Stimulated activated effector memory CD8-positive, alpha-beta T cell treated with anti-CD3 and anti-CD28 coated beads, Interleukin-12 subunit alpha, Interleukin-12 subunit beta, amount 100 ng/mL, for 72 hours (primary cell): Measurements from ENCODE around the gene TNS1.
"Not testable (repeated sequence)": the region's sequence is repeated elsewhere in the genome, so short reads cannot be mapped to it uniquely, and the experiment has no call there.

ENCODE experiments used
- ATAC-seq: fragments of 150-1000 bp; cut with Tn5 transposase; 2 replicates; pipeline ENCODE4 v1.10.0; 2021
- DNase-seq, 2 donors: peaks; one replicate each; pipeline ENCODE4 v3.0.0; 2021 to 2022; ENCODE audit warnings: low spot score in 2 of 2
- H3K27ac Mint-ChIP-seq: one replicate; pipeline ENCODE4 v1.8.0; 2022; ENCODE audit warnings: mild to moderate bottlenecking, mixed read lengths
- H3K36me3 Mint-ChIP-seq: one replicate; pipeline ENCODE4 v1.8.0; 2022; ENCODE audit warnings: mild to moderate bottlenecking, mixed read lengths
- H3K4me1 Mint-ChIP-seq: one replicate; pipeline ENCODE4 v1.8.0; 2022; ENCODE audit warnings: mixed read lengths
- H3K4me3 Mint-ChIP-seq: one replicate; pipeline ENCODE4 v1.8.0; 2022; ENCODE audit warnings: mild to moderate bottlenecking, mixed read lengths
- H3K9me3 Mint-ChIP-seq: one replicate; pipeline ENCODE4 v1.8.0; 2022; ENCODE audit warnings: mixed read lengths

Gene TNS1

DNA sequence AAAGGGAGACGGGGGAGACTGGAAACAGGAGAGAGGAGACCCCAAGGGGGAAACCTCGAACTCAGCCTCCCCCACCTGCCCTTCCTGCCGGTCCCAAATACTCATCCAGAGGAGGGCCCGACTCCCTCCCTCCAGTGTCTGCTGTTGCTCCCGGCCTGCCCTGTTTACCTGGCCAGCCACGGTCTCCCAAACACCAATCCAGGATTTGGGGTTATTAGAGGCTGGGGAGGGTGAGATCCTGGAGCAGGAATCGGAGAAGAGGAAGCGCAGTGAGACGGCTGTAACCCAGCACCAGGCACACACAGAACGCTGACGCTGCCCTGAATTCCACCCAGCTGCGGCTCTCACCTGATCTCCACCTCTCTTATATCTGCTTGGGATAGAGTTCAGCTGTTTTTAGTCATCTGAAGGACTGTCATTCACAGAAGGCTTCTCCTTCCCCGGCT lies 213.0 kb downstream of the TNS1 start:
- H3K27ac Mint-ChIP-seq, result peak overlapping the region; percentile 50
- H3K36me3 Mint-ChIP-seq, result no peaks in the 10 kb centered on the region
- H3K4me3 Mint-ChIP-seq, result peak overlapping the region; percentile 68
- no peak for DNase-seq
- H3K4me1 Mint-ChIP-seq, result peaks cover 24% of the 10 kb centered on the region
- no peaks in the 10 kb centered on the region for H3K9me3 Mint-ChIP-seq
- no peak for ATAC-seq

DNA sequence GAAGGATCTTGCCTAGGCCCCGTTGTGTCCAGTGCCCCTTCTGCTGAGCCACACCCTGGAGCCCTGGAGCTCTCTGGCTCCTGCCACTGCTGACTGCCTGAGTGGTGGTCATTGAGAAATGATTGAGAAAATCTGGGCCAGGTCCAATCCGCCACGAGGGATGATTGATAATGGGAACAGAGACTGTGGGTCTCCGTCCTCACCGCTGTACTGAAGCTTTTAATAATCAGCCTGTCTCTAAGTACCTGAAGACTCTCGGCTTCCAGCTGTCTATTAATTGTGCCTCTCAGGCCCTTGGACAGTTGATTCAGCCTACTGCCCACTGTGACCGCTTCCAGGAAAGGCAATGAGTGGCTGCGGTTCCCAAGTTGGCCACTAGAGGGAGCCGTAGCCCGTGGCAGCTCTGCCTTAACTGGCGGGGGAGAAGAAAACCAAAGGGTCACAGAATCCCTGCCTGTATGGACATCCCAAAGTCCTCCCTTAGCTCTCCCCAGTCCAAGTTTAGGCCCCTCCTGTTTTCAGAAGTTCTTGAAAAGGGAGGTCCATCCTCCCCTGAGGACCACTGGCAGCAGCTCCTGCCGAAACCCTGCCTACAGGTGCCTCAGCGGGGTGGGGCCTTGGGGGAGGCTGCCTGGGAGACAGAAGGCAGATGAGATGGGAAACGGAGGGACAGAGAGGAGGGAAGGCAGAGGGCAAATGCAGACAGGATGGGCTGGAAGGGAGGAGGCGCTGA lies 213.6 kb downstream of the TNS1 start:
- peak; percentile 79 to 89 for DNase-seq
- H3K4me3 Mint-ChIP-seq, result peak overlapping the region; percentile 68
- H3K9me3 Mint-ChIP-seq, result no peaks in the 10 kb centered on the region
- no peaks in the 10 kb centered on the region for H3K36me3 Mint-ChIP-seq
- ATAC-seq, result peak; percentile 41
- peak overlapping the region; percentile 50 for H3K27ac Mint-ChIP-seq
- peaks cover 24% of the 10 kb centered on the region for H3K4me1 Mint-ChIP-seq

GRCh38 chr2:217788669-217789002 lies 214.2 kb downstream of the TNS1 start:
- H3K27ac Mint-ChIP-seq, result no peak overlapping the region
- H3K4me1 Mint-ChIP-seq, result peaks cover 24% of the 10 kb centered on the region
- H3K4me3 Mint-ChIP-seq, result peak overlapping the region; percentile 68
- no peaks in the 10 kb centered on the region for H3K9me3 Mint-ChIP-seq
- DNase-seq (peak in 1 of 2 donors; percentile 48), ATAC-seq (no peak)
- H3K36me3 Mint-ChIP-seq, result no peaks in the 10 kb centered on the region

- ATAC-seq, result no peak
- Mint-ChIP-seq H3K27ac (no peak overlapping the region), H3K4me3 (no peak overlapping the region), H3K4me1 (peaks cover 24% of the 10 kb centered on the region), H3K9me3 (peaks cover 4% of the 10 kb centered on the region), H3K36me3 (no peaks in the 10 kb centered on the region)
- peak in 1 of 2 donors; percentile 43 for DNase-seq
Measured at GRCh38 chr2:217787160-217787877, 215.5 kb downstream of the TNS1 start.

DNA sequence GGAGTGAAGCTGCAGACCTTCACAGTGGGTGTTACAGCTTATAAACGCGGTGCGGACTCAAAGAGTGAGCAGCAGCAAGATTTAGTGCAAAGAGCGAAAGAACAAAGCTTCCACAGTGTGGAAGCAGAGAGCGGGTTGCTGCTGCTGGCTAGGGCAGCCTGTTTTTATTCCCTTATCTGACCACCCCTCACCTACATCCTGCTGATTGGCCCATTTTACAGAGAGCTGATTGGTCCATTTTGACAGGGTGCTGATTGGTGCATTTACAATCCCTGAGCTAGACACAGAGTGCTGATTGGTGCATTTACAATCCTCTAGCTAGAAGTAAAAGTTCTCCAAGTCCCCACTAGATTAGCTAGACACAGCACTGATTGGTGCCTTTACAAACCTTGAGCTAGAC lies 216.2 kb downstream of the TNS1 start:
- not testable (repeated sequence) for H3K27ac Mint-ChIP-seq, H3K9me3 Mint-ChIP-seq, H3K4me3 Mint-ChIP-seq, ATAC-seq, DNase-seq, H3K36me3 Mint-ChIP-seq
- H3K4me1 Mint-ChIP-seq, result peaks cover 24% of the 10 kb centered on the region

GRCh38 chr2:217785544-217786045 lies 217.2 kb downstream of the TNS1 start:
- H3K4me3 Mint-ChIP-seq, result no peak overlapping the region
- no peak overlapping the region for H3K27ac Mint-ChIP-seq
- H3K36me3 Mint-ChIP-seq, result no peaks in the 10 kb centered on the region
- H3K4me1 Mint-ChIP-seq, result peaks cover 20% of the 10 kb centered on the region
- ATAC-seq (peak; percentile 72), DNase-seq (peak; percentile 75 to 88)
- H3K9me3 Mint-ChIP-seq, result peaks cover 4% of the 10 kb centered on the region

GRCh38 chr2:217784996-217785543 lies 217.7 kb downstream of the TNS1 start:
- Mint-ChIP-seq H3K27ac (no peak overlapping the region), H3K4me3 (no peak overlapping the region), H3K36me3 (no peaks in the 10 kb centered on the region), H3K4me1 (peaks cover 17% of the 10 kb centered on the region), H3K9me3 (peaks cover 4% of the 10 kb centered on the region)
- peak; percentile 27 for ATAC-seq
- DNase-seq, result no peak

DNA sequence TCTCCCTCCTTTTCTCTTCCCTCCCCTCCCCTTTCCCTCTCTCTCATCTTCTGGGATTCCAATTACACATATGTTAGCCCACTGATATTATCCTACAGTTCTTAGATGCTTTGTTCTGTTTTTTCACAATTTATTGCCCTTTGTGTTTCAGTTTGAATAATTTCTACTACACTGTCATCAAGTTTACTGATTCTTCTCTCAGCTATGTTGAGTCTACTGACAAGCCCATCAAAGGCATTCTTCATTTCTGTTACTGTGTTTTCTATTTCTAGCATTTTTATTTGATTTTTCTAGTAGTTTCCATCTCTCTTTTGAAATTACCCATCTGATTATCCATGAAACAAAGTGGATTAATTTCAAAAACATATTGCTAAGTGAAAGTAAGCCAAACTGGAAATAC lies 219.6 kb downstream of the TNS1 start:
- no peak for DNase-seq
- H3K4me3 Mint-ChIP-seq, result no peak overlapping the region
- H3K36me3 Mint-ChIP-seq, result no peaks in the 10 kb centered on the region
- ATAC-seq, result no peak
- no peak overlapping the region for H3K27ac Mint-ChIP-seq
- H3K4me1 Mint-ChIP-seq, result peaks cover 11% of the 10 kb centered on the region
- peaks cover 4% of the 10 kb centered on the region for H3K9me3 Mint-ChIP-seq

- H3K36me3 Mint-ChIP-seq, result no peaks in the 10 kb centered on the region
- no peak overlapping the region for H3K4me3 Mint-ChIP-seq
- ATAC-seq (no peak), DNase-seq (no peak)
- H3K4me1 Mint-ChIP-seq, result no peaks in the 10 kb centered on the region
- no peak overlapping the region for H3K27ac Mint-ChIP-seq
- no peaks in the 10 kb centered on the region for H3K9me3 Mint-ChIP-seq
Measured at GRCh38 chr2:217777906-217778305, 224.9 kb downstream of the TNS1 start.

- no peaks in the 10 kb centered on the region for H3K4me1 Mint-ChIP-seq
- H3K27ac Mint-ChIP-seq, result no peak overlapping the region
Measured at GRCh38 chr2:217776631-217777030, 226.2 kb downstream of the TNS1 start.

DNA sequence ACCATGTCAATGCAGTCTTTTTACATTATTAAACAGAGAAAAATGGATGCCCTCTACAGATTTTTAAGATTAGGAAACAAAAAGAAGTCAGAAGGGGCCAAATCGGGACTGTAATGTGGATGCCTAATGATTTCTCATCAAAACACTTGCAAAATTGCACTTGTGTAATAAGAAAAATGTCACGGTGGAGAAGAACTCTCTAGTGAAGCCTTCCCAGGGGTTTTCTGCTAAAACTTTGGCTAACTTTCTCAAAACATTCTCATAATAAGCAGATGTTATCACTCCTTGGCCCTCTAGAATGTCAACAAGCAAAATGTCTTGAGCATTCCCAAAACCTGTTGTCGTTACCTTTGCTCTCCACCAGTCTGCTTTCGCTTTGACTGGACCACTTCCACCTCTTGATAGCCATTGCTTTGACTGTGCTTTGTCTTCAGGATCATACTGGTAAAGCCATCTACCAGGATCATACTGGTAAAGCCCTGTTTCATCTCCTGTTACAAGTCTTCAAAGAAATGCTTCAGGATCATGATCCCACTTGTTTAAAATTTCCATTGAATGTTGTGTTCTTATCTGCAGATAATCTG lies 226.8 kb downstream of the TNS1 start:
- no peak overlapping the region for H3K4me3 Mint-ChIP-seq
- H3K4me1 Mint-ChIP-seq, result no peaks in the 10 kb centered on the region
- no peak for ATAC-seq
- no peak overlapping the region for H3K27ac Mint-ChIP-seq
- no peaks in the 10 kb centered on the region for H3K36me3 Mint-ChIP-seq
- no peak for DNase-seq
- H3K9me3 Mint-ChIP-seq, result no peaks in the 10 kb centered on the region

More at GRCh38 chr2:217776631-217777030, 226.2 kb downstream of the TNS1 start:
- no peaks in the 10 kb centered on the region for H3K9me3 Mint-ChIP-seq
- no peak overlapping the region for H3K4me3 Mint-ChIP-seq
- H3K36me3 Mint-ChIP-seq, result no peaks in the 10 kb centered on the region
- no peak for ATAC-seq
- DNase-seq, result no peak

DNA sequence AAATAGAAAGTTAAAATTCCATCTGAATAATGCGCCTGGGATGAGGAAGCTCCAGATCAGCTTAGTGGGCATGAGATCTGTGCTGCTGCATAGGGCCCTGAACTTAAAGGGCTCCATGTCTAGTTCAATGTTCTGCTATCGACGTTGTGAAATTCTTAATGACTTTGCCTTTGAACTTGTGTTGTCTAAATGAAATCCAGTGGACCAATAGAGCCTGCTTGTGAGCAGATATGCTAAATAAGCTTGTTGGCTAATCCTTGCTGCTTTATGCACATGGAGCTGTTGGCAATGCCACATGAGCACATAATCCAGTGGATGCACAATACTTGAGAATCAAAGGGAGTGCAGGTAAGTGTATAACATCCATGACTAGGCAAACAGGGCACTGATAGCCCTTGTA lies 228.6 kb downstream of the TNS1 start:
- H3K4me1 Mint-ChIP-seq, result no peaks in the 10 kb centered on the region
- H3K9me3 Mint-ChIP-seq, result no peaks in the 10 kb centered on the region
- H3K36me3 Mint-ChIP-seq, result no peaks in the 10 kb centered on the region
- ATAC-seq (no peak), DNase-seq (no peak)
- no peak overlapping the region for H3K27ac Mint-ChIP-seq
- no peak overlapping the region for H3K4me3 Mint-ChIP-seq

GRCh38 chr2:217773539-217773938 lies 229.3 kb downstream of the TNS1 start:
- Mint-ChIP-seq H3K36me3 (no peaks in the 10 kb centered on the region), H3K4me3 (no peak overlapping the region), H3K27ac (no peak overlapping the region), H3K9me3 (no peaks in the 10 kb centered on the region), H3K4me1 (no peaks in the 10 kb centered on the region)
- DNase-seq (no peak), ATAC-seq (no peak)

GRCh38 chr2:217766356-217766755 lies 236.4 kb downstream of the TNS1 start:
- DNase-seq, result no peak
- no peak for ATAC-seq
- no peaks in the 10 kb centered on the region for H3K4me1 Mint-ChIP-seq
- no peak overlapping the region for H3K4me3 Mint-ChIP-seq
- peaks cover 7% of the 10 kb centered on the region for H3K9me3 Mint-ChIP-seq
- no peak overlapping the region for H3K27ac Mint-ChIP-seq
- H3K36me3 Mint-ChIP-seq, result no peaks in the 10 kb centered on the region

- Mint-ChIP-seq H3K36me3 (no peaks in the 10 kb centered on the region), H3K27ac (no peak overlapping the region), H3K4me3 (no peak overlapping the region), H3K9me3 (peaks cover 11% of the 10 kb centered on the region), H3K4me1 (peaks cover 3% of the 10 kb centered on the region)
- ATAC-seq (no peak), DNase-seq (no peak)
Measured at GRCh38 chr2:217761645-217762277, 241.0 kb downstream of the TNS1 start.
